Caco-2 (cell line): ENCODE data around the gene ADAMTS2. TPM values are rescaled to one million over a fixed set of nuclear protein-coding genes. Genes with fewer than 3 reads are reported as not detected.

Experiments used
- BruUV-seq: library from RNA; stranded (reverse); fragments of 400-500 nt; replicated peaks from 2 replicates; lab custom pipeline; 2021; lab: Mats Ljungman, UMichigan
- CTCF ChIA-PET: fragments of 300-600 bp; sonication (Branson Sonifier 250); formaldehyde crosslinking; loops from one replicate; lab custom pipeline; 2022; ENCODE audit warnings: antibody characterized with exemption; lab: Charles Lee
- POLR2A ChIA-PET: fragments of 300-600 bp; sonication (Branson Sonifier 250); formaldehyde crosslinking; loops from one replicate; lab custom pipeline; 2022; ENCODE audit warnings: antibody characterized with exemption; lab: Charles Lee
- DNase-seq, 2 experiments: peaks; one replicate each; pipeline versions ENCODE4 v3.0.0 to v3.0.0-alpha.2; 2020 to 2022
- H3K27me3 ChIP-seq: replicated peaks from 2 replicates; pipeline ENCODE4 v1.6.0; 2011; ENCODE audit warnings: low read length; ENCODE audit not compliant: control insufficient read depth, insufficient read depth
- H3K36me3 ChIP-seq: 2 replicates; pipeline ENCODE4 v1.5.1; 2011; ENCODE audit warnings: low read length; ENCODE audit not compliant: control insufficient read depth, insufficient read depth
- H3K4me1 ChIP-seq: fragments of 250-450 bp; sonication (Bioruptor Pico); 2 replicates; pipeline ENCODE4 v1.5.1; 2020; ENCODE audit warnings: mild to moderate bottlenecking
- H3K4me3 ChIP-seq: 2 replicates; pipeline ENCODE4 v1.5.1; 2011; ENCODE audit warnings: low read depth, mild to moderate bottlenecking, control low read depth, low read length
- H3K9me3 ChIP-seq: fragments of 250-450 bp; sonication (Bioruptor Pico); 2 replicates; pipeline ENCODE4 v1.5.1; 2020; ENCODE audit warnings: mild to moderate bottlenecking, moderate library complexity
- H3K27ac Mint-ChIP-seq: one replicate; pipeline ENCODE4 v1.8.0; 2022; ENCODE audit warnings: mixed read lengths; ENCODE audit not compliant: unreplicated experiment
- H3K27me3 Mint-ChIP-seq: one replicate; pipeline ENCODE4 v1.8.0; 2022; ENCODE audit warnings: mixed read lengths; ENCODE audit not compliant: insufficient read depth, unreplicated experiment
- H3K36me3 Mint-ChIP-seq: one replicate; pipeline ENCODE4 v1.8.0; 2022; ENCODE audit warnings: mild to moderate bottlenecking, mixed read lengths; ENCODE audit not compliant: insufficient read depth, unreplicated experiment
- H3K4me1 Mint-ChIP-seq: one replicate; pipeline ENCODE4 v1.8.0; 2022; ENCODE audit warnings: low read depth, mixed read lengths; ENCODE audit not compliant: unreplicated experiment
- H3K4me3 Mint-ChIP-seq: one replicate; pipeline ENCODE4 v1.8.0; 2022; ENCODE audit warnings: mild to moderate bottlenecking, moderate library complexity, mixed read lengths; ENCODE audit not compliant: unreplicated experiment
- H3K9me3 Mint-ChIP-seq: one replicate; pipeline ENCODE4 v1.8.0; 2022; ENCODE audit warnings: mixed read lengths; ENCODE audit not compliant: unreplicated experiment
- intact Hi-C: fragments of 100-400 bp; cut with micrococcal nuclease; formaldehyde crosslinking; loops from one replicate; pipeline ENCODE4 v1.10.0; 2022; ENCODE audit not compliant: unreplicated experiment
- total RNA-seq: library from RNA; stranded (reverse); gene quantifications from 2 replicates; pipeline ENCODE4 v1.2.3, GENCODE V29; 2022
- TF ChIP-seq, protein P1 (sequence below), 2 experiments: fragments of 200-600 bp in 1 of 2; IDR thresholded peaks; 1 replicate in 1 of 2; 2 replicates in 1 of 2; pipeline versions ENCODE4 v1.5.1 to v1.8.0; 2011 to 2022; ENCODE audit warnings: antibody characterized with exemption in 1 of 2, control low read depth in 1 of 2, inconsistent platforms in 1 of 2, low read depth in 1 of 2, low read length in 1 of 2, mild to moderate bottlenecking in 1 of 2, moderate library complexity in 1 of 2; ENCODE audit not compliant: insufficient read depth in 1 of 2, severe bottlenecking in 1 of 2, unreplicated experiment in 1 of 2

Gene ADAMTS2
- total RNA-seq, 1 experiment from 2014 or later: 0.05 TPM

DNA sequence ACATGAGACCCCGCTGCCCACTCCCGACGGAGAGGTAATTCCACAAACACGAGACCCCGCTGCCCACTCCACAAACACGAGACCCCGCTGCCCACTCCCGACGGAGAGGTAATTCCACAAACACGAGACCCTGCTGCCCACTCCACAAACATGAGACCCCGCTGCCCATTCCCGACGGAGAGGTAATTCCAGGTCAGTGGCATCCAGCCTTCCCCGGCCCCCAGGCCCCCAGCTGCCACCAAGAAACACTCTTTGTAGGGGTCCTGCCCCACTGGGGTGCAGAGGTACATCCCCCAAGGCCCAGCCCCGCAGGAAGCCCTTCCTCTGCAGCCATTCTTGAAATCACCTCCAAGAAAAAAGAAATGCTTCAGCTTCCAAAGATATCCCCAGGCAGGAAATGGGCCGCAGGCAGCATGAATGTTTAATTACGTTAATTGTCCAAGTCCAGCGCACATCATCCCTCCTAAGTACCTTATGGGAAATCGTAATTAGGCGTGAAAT is 115.9 kb downstream of the ADAMTS2 start:
- Histone ChIP-seq H3K4me3 (no peak overlapping the region), H3K9me3 (peaks cover 8% of the 10 kb centered on the region), H3K4me1 (no peaks in the 10 kb centered on the region), H3K36me3 (no peaks in the 10 kb centered on the region), H3K27me3 (no peaks in the 10 kb centered on the region)
- ChIA-PET POLR2A (no interaction called here), CTCF (no interaction called here)
- H3K27me3 Mint-ChIP-seq: no peaks in the 10 kb centered on the region
- H3K27ac Mint-ChIP-seq: no peak overlapping the region
- DNase-seq: no peak
- intact Hi-C loops: no loop called here
- H3K4me3 Mint-ChIP-seq: no peak overlapping the region
- BruUV-seq: no TSS peak
- H3K4me1 Mint-ChIP-seq: no peaks in the 10 kb centered on the region
- no peaks in the 10 kb centered on the region for H3K36me3 Mint-ChIP-seq
- H3K9me3 Mint-ChIP-seq: peaks cover 24% of the 10 kb centered on the region
- TF ChIP-seq, protein P1, sequence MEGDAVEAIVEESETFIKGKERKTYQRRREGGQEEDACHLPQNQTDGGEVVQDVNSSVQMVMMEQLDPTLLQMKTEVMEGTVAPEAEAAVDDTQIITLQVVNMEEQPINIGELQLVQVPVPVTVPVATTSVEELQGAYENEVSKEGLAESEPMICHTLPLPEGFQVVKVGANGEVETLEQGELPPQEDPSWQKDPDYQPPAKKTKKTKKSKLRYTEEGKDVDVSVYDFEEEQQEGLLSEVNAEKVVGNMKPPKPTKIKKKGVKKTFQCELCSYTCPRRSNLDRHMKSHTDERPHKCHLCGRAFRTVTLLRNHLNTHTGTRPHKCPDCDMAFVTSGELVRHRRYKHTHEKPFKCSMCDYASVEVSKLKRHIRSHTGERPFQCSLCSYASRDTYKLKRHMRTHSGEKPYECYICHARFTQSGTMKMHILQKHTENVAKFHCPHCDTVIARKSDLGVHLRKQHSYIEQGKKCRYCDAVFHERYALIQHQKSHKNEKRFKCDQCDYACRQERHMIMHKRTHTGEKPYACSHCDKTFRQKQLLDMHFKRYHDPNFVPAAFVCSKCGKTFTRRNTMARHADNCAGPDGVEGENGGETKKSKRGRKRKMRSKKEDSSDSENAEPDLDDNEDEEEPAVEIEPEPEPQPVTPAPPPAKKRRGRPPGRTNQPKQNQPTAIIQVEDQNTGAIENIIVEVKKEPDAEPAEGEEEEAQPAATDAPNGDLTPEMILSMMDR (IDR thresholded peaks at IDR 0.05; ENCODE audit: insufficient read depth in 1 of 2, low read depth in 1 of 2, low read length in 1 of 2, severe bottlenecking in 1 of 2, unreplicated experiment in 1 of 2): no peak

DNA sequence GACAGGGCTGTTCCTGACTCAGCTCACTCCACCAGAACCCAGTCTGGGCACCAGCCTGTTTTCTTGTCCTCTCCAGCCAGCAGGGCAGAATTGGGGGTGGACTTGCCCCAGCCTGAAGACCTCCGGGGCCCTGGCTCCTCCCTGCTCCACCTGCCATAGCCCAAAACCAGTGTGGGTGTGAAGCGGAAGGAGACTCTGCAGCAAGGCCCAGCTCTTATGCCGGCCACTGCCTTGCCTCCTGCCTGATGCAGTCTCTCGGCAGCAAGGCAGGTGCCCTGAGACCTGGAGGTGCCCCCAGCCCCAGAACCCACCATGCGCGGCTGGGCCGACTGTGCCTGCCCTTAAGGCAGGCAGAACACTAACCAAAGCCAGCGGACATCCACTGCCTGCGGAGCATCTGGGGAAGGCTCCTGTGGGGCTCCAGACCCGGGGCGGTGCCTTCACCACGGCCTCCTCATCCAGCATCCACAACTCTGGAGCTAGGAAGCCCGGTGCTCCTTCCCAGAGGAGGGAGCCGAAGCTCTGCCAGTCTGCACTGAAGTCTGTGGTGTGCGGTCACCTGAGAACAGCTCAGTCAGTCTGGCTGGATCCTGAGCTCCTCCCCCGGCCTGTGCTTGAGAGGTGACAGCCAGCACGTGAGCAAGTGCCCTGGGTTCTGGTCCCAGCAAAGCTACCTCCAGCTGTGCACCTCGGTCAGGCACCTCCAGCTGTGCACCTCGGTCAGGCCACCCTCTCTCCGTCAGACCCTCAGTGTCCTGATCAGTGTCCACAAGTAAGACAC is 116.7 kb downstream of the ADAMTS2 start:
- TF ChIP-seq, protein P1 (IDR thresholded peaks at IDR 0.05; ENCODE audit: insufficient read depth in 1 of 2, low read depth in 1 of 2, low read length in 1 of 2, severe bottlenecking in 1 of 2, unreplicated experiment in 1 of 2): no peak
- no peaks in the 10 kb centered on the region for H3K4me1 ChIP-seq
- ChIA-PET POLR2A (no interaction called here), CTCF (no interaction called here)
- Mint-ChIP-seq H3K4me3 (no peak overlapping the region), H3K27ac (no peak overlapping the region), H3K4me1 (no peaks in the 10 kb centered on the region), H3K36me3 (peaks cover under 1% of the 10 kb centered on the region), H3K9me3 (peaks cover 31% of the 10 kb centered on the region), H3K27me3 (no peaks in the 10 kb centered on the region)
- intact Hi-C loops: no loop called here
- H3K9me3 ChIP-seq: peaks cover 16% of the 10 kb centered on the region
- no peaks in the 10 kb centered on the region for H3K27me3 ChIP-seq
- DNase-seq: peak; percentile 10 to 37
- BruUV-seq: no TSS peak
- no peaks in the 10 kb centered on the region for H3K36me3 ChIP-seq
- H3K4me3 ChIP-seq: no peak overlapping the region

DNA sequence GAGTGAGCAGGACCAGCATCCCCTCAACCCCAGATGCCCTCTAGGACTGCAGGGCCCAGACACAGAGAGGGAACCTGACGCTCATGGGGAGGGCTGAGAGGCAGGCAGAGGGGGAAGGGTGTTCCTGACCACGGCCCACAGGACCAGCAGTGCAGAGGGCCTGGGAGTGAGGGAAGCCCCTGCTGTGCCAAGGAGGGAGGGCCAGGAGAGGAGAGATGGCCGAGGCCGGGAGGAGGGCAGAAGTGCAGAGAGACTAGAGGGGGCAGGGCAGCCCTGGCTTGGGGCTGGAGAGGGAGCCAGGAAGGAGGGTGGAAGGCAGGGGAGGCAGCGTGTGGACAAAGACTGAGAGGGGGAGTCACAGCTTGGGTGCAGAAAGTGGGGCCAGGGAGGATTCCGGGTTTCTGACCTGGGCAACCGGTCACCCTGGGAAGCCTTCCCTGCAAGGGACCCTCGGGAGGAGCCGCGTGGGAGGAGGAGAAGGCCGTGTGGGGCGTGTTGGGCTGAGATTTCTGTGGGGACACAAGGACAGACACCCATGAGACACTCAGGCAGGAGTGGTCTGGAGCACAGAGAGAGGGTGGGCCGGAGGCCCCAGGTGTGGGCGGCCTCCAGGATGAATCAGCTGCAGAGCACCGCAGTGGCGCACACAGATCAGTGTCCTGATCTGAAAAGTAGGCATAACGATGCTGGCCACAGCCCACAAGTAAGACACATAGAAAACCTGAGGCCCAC is 117.5 kb downstream of the ADAMTS2 start:
- peaks cover 39% of the 10 kb centered on the region for H3K9me3 Mint-ChIP-seq
- H3K4me1 ChIP-seq: no peaks in the 10 kb centered on the region
- no peak overlapping the region for H3K4me3 Mint-ChIP-seq
- ChIA-PET POLR2A (no interaction called here), CTCF (no interaction called here)
- no peaks in the 10 kb centered on the region for H3K27me3 Mint-ChIP-seq
- TF ChIP-seq, protein P1 (IDR thresholded peaks at IDR 0.05; ENCODE audit: insufficient read depth in 1 of 2, low read depth in 1 of 2, low read length in 1 of 2, severe bottlenecking in 1 of 2, unreplicated experiment in 1 of 2): no peak
- H3K4me3 ChIP-seq: no peak overlapping the region
- no peaks in the 10 kb centered on the region for H3K4me1 Mint-ChIP-seq
- no TSS peak for BruUV-seq
- H3K9me3 ChIP-seq: peaks cover 16% of the 10 kb centered on the region
- no peaks in the 10 kb centered on the region for H3K36me3 ChIP-seq
- intact Hi-C loops: no loop called here
- DNase-seq: peak in 1 of 2 experiments; percentile 24
- peaks cover 4% of the 10 kb centered on the region for H3K36me3 Mint-ChIP-seq
- no peak overlapping the region for H3K27ac Mint-ChIP-seq
- H3K27me3 ChIP-seq: no peaks in the 10 kb centered on the region
